GM12872 (cell line): ENCODE data around the gene ERG28.

Experiments used
- CTCF ChIP-seq: IDR thresholded peaks from 3 replicates; pipeline ENCODE4 v1.5.1; 2011; ENCODE audit warnings: low read depth, mild to moderate bottlenecking, low read length, moderate library complexity; ENCODE audit not compliant: insufficient read depth

Gene ERG28

GRCh38 chr14:75625034-75625433 is 35.6 kb downstream of the ERG28 start:
- TF ChIP-seq CTCF, result no peak

- TF ChIP-seq CTCF, result no peak
Observed at GRCh38 chr14:75619548-75619947, 41.1 kb downstream of the ERG28 start.

- no peak for TF ChIP-seq CTCF
Observed at GRCh38 chr14:75615200-75615599, 45.5 kb downstream of the ERG28 start.

GRCh38 chr14:75614179-75614578 is 46.5 kb downstream of the ERG28 start:
- TF ChIP-seq CTCF, result no peak

- no peak for TF ChIP-seq CTCF
Observed at GRCh38 chr14:75612157-75612556, 48.5 kb downstream of the ERG28 start.

GRCh38 chr14:75610834-75611233 is 49.8 kb downstream of the ERG28 start:
- no peak for TF ChIP-seq CTCF

- TF ChIP-seq CTCF, result no peak
Observed at GRCh38 chr14:75609606-75610475, 50.8 kb downstream of the ERG28 start.
